Activated CD4-positive, alpha-beta T cell treated with anti-CD3 and anti-CD28 coated beads, Interleukin-2, amount 10 ng/mL, durations not matched to agents 24 days and 14 days (primary cell): ENCODE measurements around the gene C1orf174. TPM values are rescaled to one million over a fixed set of nuclear protein-coding genes. Genes with fewer than 3 reads are reported as not detected.

Experiments
- DNase-seq: peaks from one replicate; pipeline ENCODE4 v3.0.0; 2022
- H3K27ac Mint-ChIP-seq: one replicate; pipeline ENCODE4 v1.8.0; 2022; ENCODE audit warnings: mild to moderate bottlenecking, mixed read lengths
- H3K27me3 Mint-ChIP-seq: one replicate; pipeline ENCODE4 v1.8.0; 2022; ENCODE audit warnings: mixed read lengths
- H3K36me3 Mint-ChIP-seq: one replicate; pipeline ENCODE4 v1.8.0; 2022; ENCODE audit warnings: low read depth, mild to moderate bottlenecking, mixed read lengths
- H3K4me1 Mint-ChIP-seq: one replicate; pipeline ENCODE4 v1.8.0; 2021; ENCODE audit warnings: mixed read lengths
- H3K4me3 Mint-ChIP-seq: one replicate; pipeline ENCODE4 v1.8.0; 2022; ENCODE audit warnings: mild to moderate bottlenecking, moderate library complexity, mixed read lengths
- H3K9me3 Mint-ChIP-seq: one replicate; pipeline ENCODE4 v1.8.0; 2021; ENCODE audit warnings: mixed read lengths
- intact Hi-C: fragments of 100-400 bp; cut with micrococcal nuclease; formaldehyde crosslinking; loops from one replicate; pipeline ENCODE4 v1.15.1; 2023
- total RNA-seq: library from RNA; stranded (reverse); gene quantifications from 2 replicates; pipeline ENCODE4 v1.2.3, GENCODE V29; 2022

Gene C1orf174
- total RNA-seq, 1 donor from 2014 or later: 51.5 TPM

DNA sequence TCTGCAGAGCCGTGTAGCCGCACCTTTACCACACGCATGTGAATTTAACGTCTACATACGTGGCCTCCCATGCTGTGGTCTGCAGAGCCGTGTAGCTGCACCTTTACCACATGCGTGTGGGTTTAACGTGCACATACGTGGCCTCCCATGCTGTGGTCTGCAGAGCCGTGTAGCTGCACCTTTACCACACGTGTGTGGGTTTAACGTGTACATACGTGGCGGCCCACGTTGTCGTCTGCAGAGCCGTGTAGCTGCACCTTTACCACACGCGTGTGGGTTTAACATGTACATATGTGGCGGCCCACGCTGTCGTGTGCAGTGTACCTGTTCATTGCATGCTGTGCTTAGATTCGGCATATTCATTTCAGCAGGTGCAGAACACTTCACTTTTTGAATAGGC lies 25.3 kb downstream of the C1orf174 start:
- Mint-ChIP-seq H3K27ac (no peak overlapping the region), H3K4me1 (no peaks in the 10 kb centered on the region), H3K36me3 (peaks cover 46% of the 10 kb centered on the region), H3K4me3 (no peak overlapping the region), H3K27me3 (no peaks in the 10 kb centered on the region), H3K9me3 (peaks cover 10% of the 10 kb centered on the region)
- DNase-seq: no peak
- intact Hi-C loops: no loop called here

DNA sequence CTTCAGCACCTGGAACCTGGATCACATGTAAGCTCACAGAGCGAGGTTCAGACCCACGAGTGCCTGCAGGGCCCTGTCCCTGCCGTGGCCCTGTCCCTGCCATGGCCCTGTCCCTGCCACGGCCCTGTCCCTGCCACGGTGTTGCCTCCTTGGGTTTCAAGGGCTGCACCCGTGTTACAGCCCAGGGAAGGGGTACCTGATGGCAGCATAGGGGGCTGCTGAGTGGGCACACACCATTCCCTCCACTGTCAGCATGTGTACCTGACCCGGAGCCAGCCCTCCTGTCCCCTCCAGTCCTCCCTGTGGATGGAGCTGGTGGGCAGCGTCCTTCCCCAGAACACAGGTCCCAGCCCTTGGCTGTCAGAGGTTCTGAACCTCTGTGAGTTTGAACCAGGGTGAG lies 27.5 kb downstream of the C1orf174 start:
- Mint-ChIP-seq H3K9me3 (no peaks in the 10 kb centered on the region), H3K4me3 (no peak overlapping the region), H3K27me3 (no peaks in the 10 kb centered on the region), H3K27ac (no peak overlapping the region), H3K36me3 (peaks cover 41% of the 10 kb centered on the region), H3K4me1 (no peaks in the 10 kb centered on the region)
- DNase-seq: no peak
- intact Hi-C loops: no loop called here

DNA sequence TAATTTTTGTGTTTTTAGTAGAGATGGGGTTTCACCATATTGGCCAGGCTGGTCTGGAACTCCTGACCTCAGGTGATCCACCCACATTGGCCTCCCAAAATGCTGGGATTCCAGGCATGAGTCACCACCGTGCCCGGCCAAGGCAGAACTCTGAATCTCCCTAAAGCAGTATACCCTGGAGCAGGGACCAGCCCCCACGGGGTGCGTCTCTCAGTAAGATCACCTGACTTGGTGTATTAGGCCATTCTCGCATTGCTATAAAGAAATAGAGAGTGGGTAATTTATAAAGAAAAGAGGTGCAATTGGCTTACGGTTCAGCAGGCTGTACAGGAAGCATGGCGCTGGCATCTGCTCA lies 28.6 kb downstream of the C1orf174 start:
- H3K27ac Mint-ChIP-seq: no peak overlapping the region

DNA sequence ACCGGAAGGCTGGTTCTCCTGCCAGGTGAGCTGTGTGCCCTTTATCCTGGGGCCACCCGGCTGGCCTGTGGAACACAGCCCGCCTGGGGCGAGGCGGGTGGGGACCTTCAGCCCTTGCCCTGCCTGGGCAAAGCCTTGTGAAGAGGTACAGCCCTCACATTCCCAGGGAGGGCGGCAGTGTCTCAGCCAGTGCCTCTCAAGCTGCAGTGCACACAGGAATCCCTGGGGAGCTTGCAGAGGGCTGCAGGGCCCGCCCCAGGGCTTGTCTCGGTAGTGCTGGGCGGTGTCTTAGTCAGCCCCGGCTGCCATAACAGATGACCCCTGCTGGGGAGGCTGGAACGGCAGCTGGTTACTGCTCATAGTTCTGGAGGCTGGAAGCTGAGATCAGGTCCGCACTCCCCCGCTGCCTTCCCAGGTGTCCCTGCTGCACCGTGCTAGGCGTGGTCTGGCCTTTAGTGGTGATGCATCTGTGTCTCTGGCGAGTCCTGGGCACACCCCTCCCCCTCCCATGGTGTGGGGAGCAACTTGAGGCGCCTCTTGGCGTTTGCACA lies 30.2 kb downstream of the C1orf174 start:
- no peaks in the 10 kb centered on the region for H3K9me3 Mint-ChIP-seq
- intact Hi-C loops: no loop called here
- H3K4me3 Mint-ChIP-seq: no peak overlapping the region
- H3K36me3 Mint-ChIP-seq: peaks cover 33% of the 10 kb centered on the region
- no peaks in the 10 kb centered on the region for H3K4me1 Mint-ChIP-seq
- DNase-seq: no peak
- no peaks in the 10 kb centered on the region for H3K27me3 Mint-ChIP-seq
- H3K27ac Mint-ChIP-seq: no peak overlapping the region

More for the DNA sequence above, 28.6 kb downstream of the C1orf174 start:
- H3K27me3 Mint-ChIP-seq: no peaks in the 10 kb centered on the region
- intact Hi-C loops: no loop called here
- no peaks in the 10 kb centered on the region for H3K9me3 Mint-ChIP-seq
- no peak for DNase-seq
- H3K36me3 Mint-ChIP-seq: peaks cover 45% of the 10 kb centered on the region
- no peak overlapping the region for H3K4me3 Mint-ChIP-seq
- H3K4me1 Mint-ChIP-seq: no peaks in the 10 kb centered on the region

DNA sequence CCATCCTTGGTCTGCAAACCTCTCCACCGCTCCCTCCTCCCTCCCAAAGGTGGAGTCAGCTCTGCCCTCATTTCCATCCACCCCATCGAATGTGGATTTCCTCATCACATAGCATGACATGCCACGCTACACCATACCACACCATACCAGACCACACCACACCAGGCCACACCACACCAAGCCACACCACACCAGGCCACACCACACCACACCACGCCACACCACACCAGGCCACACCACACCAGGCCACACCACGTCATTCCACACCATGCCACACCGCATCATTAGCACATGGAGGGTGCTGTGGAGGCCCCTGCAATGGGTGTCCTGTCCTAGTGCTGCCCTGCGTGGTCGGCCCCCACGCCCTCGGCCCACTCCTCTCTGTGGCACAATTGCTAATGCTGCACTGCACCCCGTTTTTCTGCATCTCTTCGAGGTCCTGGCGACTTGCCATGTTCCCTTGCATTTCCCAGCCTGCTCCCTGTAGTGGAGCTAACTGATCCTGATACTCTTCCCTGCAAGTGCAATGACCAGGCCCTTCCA lies 31.5 kb downstream of the C1orf174 start:
- peaks cover under 1% of the 10 kb centered on the region for H3K4me1 Mint-ChIP-seq
- H3K27me3 Mint-ChIP-seq: no peaks in the 10 kb centered on the region
- H3K36me3 Mint-ChIP-seq: peaks cover 28% of the 10 kb centered on the region
- H3K4me3 Mint-ChIP-seq: no peak overlapping the region
- intact Hi-C loops: no loop called here
- DNase-seq: no peak
- H3K27ac Mint-ChIP-seq: no peak overlapping the region
- H3K9me3 Mint-ChIP-seq: no peaks in the 10 kb centered on the region

DNA sequence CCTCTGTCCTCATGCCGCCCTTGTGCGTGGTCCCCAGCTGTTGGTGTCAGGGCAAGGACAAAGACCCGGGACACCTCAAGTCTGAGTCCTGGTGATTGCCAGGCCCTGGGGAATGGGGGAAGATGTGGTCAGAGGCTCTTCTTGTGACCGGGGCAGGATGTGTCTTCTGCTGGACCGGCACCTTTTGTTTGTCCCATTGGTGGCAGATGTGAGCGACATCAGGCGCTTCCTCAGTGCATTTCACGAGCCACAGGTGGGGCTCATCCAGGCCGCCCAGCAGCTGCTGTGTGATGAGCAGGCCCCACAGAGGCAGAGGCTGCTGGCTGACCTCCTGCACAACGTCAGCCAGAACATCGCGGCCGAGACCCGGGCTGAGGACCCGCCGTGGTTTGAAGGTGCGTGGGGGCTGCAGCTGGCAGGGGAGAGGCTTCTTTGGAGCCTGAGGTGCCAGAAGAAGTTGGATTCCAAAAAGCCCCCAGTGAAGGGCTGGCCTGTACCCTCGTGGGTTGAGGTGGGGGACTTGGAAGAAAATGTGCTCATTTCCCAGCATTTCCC lies 34.4 kb downstream of the C1orf174 start:
- Mint-ChIP-seq H3K9me3 (no peaks in the 10 kb centered on the region), H3K27ac (no peak overlapping the region), H3K4me3 (no peak overlapping the region), H3K4me1 (peaks cover 2% of the 10 kb centered on the region), H3K36me3 (peaks cover 21% of the 10 kb centered on the region), H3K27me3 (no peaks in the 10 kb centered on the region)
- intact Hi-C loops: no loop called here
- DNase-seq: no peak

DNA sequence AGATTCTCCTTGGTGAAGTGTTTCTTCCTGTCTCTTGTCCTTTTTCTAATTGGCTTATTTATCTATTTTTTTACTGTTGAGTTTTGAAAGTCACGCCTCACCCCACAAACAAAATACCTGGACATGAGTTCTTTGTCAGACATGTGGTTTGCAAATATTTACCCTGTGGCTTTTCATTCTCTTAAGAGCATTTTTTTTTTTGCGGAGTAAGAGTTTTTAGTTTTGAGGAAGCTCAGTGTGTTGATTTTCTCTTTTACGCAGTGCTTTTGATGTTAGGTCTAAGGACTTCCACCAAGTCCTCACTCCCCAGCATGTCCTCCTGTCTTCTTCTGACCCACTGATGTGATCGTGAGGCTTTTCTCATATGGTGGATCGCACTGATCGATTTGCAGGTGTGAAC lies 35.2 kb downstream of the C1orf174 start:
- H3K36me3 Mint-ChIP-seq: peaks cover 19% of the 10 kb centered on the region
- H3K4me1 Mint-ChIP-seq: peaks cover 2% of the 10 kb centered on the region
- no peaks in the 10 kb centered on the region for H3K27me3 Mint-ChIP-seq
- intact Hi-C loops: no loop called here
- no peak for DNase-seq
- H3K4me3 Mint-ChIP-seq: no peak overlapping the region
- no peak overlapping the region for H3K27ac Mint-ChIP-seq
- H3K9me3 Mint-ChIP-seq: no peaks in the 10 kb centered on the region

DNA sequence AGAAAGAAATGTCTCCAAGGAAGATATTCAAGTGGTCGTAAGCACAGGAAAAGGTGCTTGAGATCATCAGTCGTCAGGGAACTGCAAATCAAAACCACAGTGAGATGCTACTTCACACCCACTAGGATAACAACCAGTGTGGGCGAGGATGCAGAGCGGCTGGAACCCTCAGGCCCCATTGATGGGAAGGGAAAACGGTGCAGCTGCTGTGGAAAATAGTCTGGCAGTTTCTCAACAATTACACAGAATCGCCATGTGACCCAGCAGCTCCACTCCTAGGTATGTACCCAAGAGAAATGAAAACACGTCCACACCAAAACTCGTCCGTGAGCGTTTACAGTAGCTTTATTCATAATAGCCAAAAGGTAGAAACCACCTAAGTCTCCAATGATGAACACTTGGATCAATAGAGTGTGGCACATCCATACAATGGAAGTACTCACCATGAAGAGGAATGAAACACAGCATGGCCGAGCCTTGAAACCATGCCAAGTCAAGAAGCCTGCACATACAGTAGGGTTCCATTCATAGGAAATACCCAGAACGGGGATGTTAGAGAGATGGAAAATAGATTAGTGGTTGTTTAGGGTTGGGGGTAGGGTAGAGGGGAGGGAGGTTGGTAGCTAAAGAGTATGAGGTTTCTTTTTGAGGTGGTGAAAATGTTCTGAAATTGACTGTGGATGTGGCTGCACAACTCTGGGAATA lies 36.7 kb downstream of the C1orf174 start:
- Mint-ChIP-seq H3K4me3 (no peak overlapping the region), H3K27me3 (no peaks in the 10 kb centered on the region), H3K9me3 (no peaks in the 10 kb centered on the region), H3K4me1 (peaks cover 5% of the 10 kb centered on the region), H3K36me3 (peaks cover 13% of the 10 kb centered on the region), H3K27ac (no peak overlapping the region)
- DNase-seq: no peak
- intact Hi-C loops: no loop called here

DNA sequence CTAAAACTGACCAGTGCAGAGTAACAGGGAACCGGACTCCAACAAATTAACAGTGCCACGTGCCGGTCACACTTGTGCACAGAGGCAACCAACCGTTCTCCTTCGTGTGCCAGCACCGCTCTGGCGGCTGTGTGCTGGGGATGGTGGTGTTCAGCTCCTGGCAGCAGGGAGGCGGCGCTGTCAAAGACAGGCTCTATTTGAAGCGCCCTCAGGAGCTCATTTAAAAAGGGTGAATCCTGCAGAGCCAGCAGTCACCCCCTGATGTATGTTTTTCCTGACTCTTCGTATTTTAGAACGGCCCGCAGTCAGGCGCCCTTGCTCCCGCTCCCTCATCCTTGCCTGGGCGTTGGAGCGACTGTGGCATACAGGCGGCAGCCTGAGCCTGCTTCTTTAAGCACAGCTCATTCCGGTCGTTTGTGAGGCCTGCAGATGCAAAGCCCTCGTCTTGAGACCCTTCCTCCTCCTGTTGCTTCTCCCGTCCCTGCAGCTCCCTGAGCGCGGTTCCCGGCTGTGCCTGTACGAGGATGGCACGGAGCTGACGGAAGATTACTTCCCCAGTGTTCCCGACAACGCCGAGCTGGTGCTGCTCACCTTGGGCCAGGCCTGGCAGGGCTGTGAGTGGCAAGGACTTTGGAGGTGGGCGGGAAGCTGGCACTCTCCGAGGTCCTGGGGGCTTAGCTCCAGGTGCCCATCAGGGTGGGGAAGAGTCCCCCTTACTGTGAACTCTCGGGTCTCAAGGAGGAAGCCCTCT lies 41.7 kb downstream of the C1orf174 start:
- Mint-ChIP-seq H3K9me3 (no peaks in the 10 kb centered on the region), H3K4me1 (peaks cover 17% of the 10 kb centered on the region), H3K27me3 (no peaks in the 10 kb centered on the region), H3K27ac (peak overlapping the region; percentile 66), H3K4me3 (peak overlapping the region; percentile 96), H3K36me3 (no peaks in the 10 kb centered on the region)
- peak; percentile 63 for DNase-seq
- intact Hi-C loops: no loop called here

DNA sequence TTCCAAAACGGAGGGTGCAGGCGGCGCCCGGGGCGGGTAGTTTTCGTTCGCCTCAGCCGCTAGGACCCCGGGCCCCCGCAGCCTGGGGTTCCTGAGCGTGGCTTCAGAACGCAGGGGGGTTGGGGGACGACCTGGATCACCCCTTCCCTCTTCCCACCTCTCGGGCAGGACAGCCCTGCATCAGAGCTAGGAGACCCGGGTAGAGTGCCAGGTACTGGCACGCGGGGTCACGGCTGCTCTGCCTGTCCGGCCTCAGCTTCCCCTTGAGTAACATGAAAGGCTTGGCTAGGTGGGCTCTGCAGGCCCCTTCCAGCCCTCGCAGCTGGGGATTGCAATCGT lies 42.3 kb downstream of the C1orf174 start:
- intact Hi-C loops: loop anchor here (1.0 to 2.0 kb wide), 4 partner anchors 33 to 85 kb away; partner anchors contain the start of genes C1orf174, LRRC47 and SMIM1
- Mint-ChIP-seq H3K4me1 (peaks cover 17% of the 10 kb centered on the region), H3K27ac (no peak overlapping the region), H3K9me3 (no peaks in the 10 kb centered on the region), H3K36me3 (no peaks in the 10 kb centered on the region), H3K27me3 (no peaks in the 10 kb centered on the region), H3K4me3 (peak overlapping the region; percentile 96)
- DNase-seq: no peak

DNA sequence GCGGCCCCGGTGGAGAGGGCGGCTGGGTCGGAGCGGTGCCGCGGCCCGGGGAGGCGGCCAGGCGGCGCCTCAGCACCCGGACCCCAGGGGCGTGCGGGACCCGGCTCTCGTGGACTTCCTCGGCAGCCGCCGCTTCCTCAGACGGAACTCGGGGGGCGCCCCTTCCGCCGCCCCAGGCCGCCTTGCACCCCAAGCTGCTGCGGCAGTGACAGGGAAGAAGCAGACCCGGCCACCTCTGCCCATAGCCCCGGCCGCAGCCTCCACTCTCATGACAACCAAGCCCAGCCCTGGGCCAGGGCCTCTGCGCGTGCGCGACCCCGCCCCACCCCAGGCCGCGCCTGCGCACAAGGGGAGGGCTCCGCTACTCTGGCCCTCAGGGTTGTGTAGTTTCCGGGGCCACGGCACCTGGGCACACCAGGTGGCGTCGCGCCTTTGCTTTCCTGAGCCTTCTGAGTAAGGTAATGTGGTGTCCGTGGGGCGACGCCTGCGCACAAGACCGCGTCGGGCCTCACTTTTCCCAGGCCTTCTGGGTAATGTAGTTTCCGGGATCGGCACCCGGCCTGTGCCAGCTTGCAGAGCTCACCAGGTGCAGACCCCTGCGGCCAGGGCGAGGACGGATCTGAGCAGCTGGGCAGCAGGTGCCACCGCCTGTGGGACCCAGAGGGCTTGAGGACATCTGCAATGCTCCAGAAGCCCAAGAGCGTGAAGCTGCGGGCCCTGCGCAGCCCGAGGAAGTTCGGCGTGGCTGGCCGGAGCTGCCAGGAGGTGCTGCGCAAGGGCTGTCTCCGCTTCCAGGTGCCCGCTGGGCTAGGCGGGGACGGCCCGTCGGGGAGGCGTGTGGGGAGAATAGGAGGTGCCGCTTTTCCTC lies 42.9 kb downstream of the C1orf174 start, which contains the start of the genes CEP104 and DFFB:
TSS of gene CEP104 (minus strand) at position 289 of the 868 bp plus-strand sequence. CDS start 4,804 bp downstream, outside the sequence.
TSS of gene DFFB (plus strand) at position 554 of the 868 bp plus-strand sequence. CDS start at position 682, 128 bp downstream.
- peak within 1 kb of the TSS; percentile 96 for H3K4me3 Mint-ChIP-seq
- no peaks in the 10 kb centered on the region for H3K36me3 Mint-ChIP-seq
- no peaks in the 10 kb centered on the region for H3K27me3 Mint-ChIP-seq
- intact Hi-C loops: loop anchor here (1.0 to 2.0 kb wide), 4 partner anchors 34 to 85 kb away; partner anchors contain the start of genes C1orf174, LRRC47 and SMIM1
- H3K27ac Mint-ChIP-seq: peak within 1 kb of the TSS; percentile 86
- no peaks in the 10 kb centered on the region for H3K9me3 Mint-ChIP-seq
- peaks cover 17% of the 10 kb centered on the region for H3K4me1 Mint-ChIP-seq
- DNase-seq: peak; percentile 99

DNA sequence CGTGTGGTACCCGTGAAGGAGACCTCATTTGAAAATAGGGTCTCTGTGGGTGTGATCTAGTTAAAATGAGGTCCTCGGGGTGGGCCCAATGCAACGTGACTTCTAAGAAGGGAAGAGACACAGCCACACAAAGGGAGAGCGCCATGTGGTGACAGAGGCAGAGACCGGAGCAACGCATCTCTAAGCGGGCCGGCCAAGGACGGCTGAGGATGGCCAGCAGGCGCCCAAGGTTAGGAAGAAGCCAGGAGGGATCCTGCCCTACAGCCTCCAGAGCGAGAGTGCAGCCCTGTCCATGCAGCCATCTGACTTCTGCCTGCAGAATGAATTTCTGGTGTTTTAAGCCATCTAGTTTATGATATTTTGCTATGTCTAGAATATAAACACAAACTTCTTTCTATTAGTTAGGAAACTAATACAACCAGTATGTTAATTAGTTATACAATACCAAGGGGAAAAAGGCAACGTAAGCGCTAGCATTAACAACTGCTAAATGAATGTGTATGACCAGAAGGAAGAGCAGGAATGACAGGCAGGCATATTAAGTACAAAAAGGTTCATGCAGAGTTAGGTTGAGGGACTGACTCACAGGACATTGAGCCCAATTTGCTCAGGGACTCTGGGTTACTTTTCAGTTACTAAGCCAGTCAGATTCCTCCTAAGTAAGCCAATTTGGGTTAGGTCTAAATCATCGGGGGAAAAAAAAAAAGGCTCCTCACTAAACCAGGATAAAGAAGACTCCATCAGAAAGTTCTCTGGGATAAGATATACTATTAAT lies 47.2 kb downstream of the C1orf174 start:
- peaks cover 10% of the 10 kb centered on the region for H3K4me1 Mint-ChIP-seq
- H3K27ac Mint-ChIP-seq: no peak overlapping the region
- intact Hi-C loops: no loop called here
- no peaks in the 10 kb centered on the region for H3K27me3 Mint-ChIP-seq
- DNase-seq: no peak
- no peaks in the 10 kb centered on the region for H3K9me3 Mint-ChIP-seq
- H3K36me3 Mint-ChIP-seq: peaks cover 4% of the 10 kb centered on the region
- H3K4me3 Mint-ChIP-seq: no peak overlapping the region
